Lung (tissue), 12 donors: ENCODE data around the gene ANKRD13D. TPM values are rescaled to one million over a fixed set of nuclear protein-coding genes. Genes with fewer than 3 reads are reported as not detected.
A peak's percentile ranks its signal among the peaks of the same experiment; 100 is the strongest.

ENCODE experiments used
- ATAC-seq: fragments of 200-7000 bp; cut with Tn5 transposase; one replicate; pipeline ENCODE4 v1.9.1; 2020; ENCODE audit warnings: moderate number of reproducible peaks; ENCODE audit not compliant: insufficient read depth, low FRiP score
- DNase-seq, 3 donors: peaks; one replicate each; pipeline ENCODE4 v3.0.0-alpha.2; 2013 to 2017
- H3K27ac ChIP-seq, 2 donors: one replicate each; pipeline ENCODE4 v1.5.1; 2013; ENCODE audit warnings: mild to moderate bottlenecking in 2 of 2, moderate library complexity in 2 of 2, control low read depth in 1 of 2, inconsistent platforms in 1 of 2, low read depth in 1 of 2, low read length in 1 of 2
- H3K27me3 ChIP-seq, 3 donors: one replicate each; pipeline ENCODE4 v1.5.1; 2013; ENCODE audit warnings: low read length in 2 of 3; ENCODE audit not compliant: control insufficient read depth in 3 of 3, insufficient read depth in 3 of 3
- H3K36me3 ChIP-seq, 4 donors: one replicate each; pipeline ENCODE4 v1.5.1; 2013; ENCODE audit warnings: low read length in 4 of 4, mild to moderate bottlenecking in 1 of 4, moderate library complexity in 1 of 4; ENCODE audit not compliant: control insufficient read depth in 4 of 4, insufficient read depth in 4 of 4
- H3K4me1 ChIP-seq, 5 donors: one replicate each; pipeline ENCODE4 v1.5.1; 2013; ENCODE audit warnings: low read length in 5 of 5, mild to moderate bottlenecking in 2 of 5, moderate library complexity in 1 of 5; ENCODE audit not compliant: control insufficient read depth in 5 of 5, insufficient read depth in 5 of 5
- H3K4me3 ChIP-seq: one replicate; pipeline ENCODE4 v1.5.1; 2013; ENCODE audit warnings: mild to moderate bottlenecking, control low read depth, moderate library complexity
- H3K9ac ChIP-seq, 2 donors: one replicate each; pipeline ENCODE4 v1.5.1; 2013; ENCODE audit warnings: low read length in 2 of 2, control low read depth in 1 of 2; ENCODE audit not compliant: insufficient read depth in 1 of 2
- H3K9me3 ChIP-seq, 4 donors: one replicate each; pipeline ENCODE4 v1.5.1; 2013; ENCODE audit warnings: low read length in 3 of 4, mild to moderate bottlenecking in 1 of 4, moderate library complexity in 1 of 4; ENCODE audit not compliant: control insufficient read depth in 4 of 4, insufficient read depth in 3 of 4
- WGBS, 2 donors: extraction: QIAGEN DNeasy Blood & Tissue Kit; methylation state at CpG; one replicate each; pipeline ENCODE4 v1.1.7; 2013; 5-methylcytosine and 5-hydroxymethylcytosine counted together
- polyA plus RNA-seq, 2 donors: library from polyadenylated mRNA; stranded (reverse); fragments of 200-250 nt; gene quantifications; one replicate each; pipeline ENCODE4 v1.2.1, GENCODE V29; 2013
- total RNA-seq, 2 donors: library from RNA; depleted of rRNA in 1 of 2; stranded (reverse); fragments of >200 nt in 1 of 2; gene quantifications; one replicate each; pipeline ENCODE4 v1.2.1, GENCODE V29; 2014 to 2021
- TF ChIP-seq, protein P1 (sequence below): IDR thresholded peaks from 2 replicates; pipeline ENCODE4 v1.5.1; 2012; ENCODE audit warnings: mild to moderate bottlenecking; ENCODE audit errors: control extremely low read depth, extremely low read depth
- donor health status: control.
- donor health status: control.
- donor health status: Bipolar disorder and iron deficiency.
- donor health status: healthy.
- donor health status: DM: yes; HTN: yes; CAD: no.

The ANKRD13D gene
- total and polyA plus RNA-seq, 4 donors, result 35.9 to 86.2 (median 60.5) TPM

DNA sequence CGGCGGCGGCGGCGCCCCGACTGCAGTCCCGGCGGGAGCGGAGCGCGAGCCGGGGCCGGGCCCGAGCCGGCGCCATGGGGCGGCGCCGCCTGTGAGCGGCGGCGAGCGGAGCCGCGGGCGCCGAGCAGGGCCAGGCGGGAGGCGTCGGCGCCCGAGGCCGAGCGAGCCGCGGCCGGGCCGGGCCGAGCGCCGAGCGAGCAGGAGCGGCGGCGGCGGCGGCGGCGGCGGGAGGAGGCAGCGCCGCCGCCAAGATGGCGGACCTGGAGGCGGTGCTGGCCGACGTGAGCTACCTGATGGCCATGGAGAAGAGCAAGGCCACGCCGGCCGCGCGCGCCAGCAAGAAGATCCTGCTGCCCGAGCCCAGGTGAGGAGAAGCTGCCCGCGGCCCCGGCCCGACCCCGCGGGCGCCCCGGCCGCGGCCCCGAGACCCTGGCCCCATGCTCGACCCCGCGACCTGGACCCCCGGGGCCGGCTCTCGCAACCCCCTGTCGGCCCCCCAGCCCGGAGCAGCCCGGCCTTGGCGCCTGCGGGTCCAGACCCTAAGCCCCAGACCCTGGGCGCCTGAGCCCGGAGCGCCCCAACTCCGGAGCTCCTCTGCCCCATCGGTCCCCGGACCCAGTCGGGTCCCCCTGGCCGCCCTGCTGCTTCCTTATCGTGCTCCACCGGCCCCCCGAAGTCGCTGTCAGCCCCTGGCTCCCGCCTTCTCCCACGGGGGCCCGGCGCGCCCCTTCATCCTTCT is 22.5 kb upstream of the ANKRD13D start, which contains the start of gene GRK2:
GRK2 (plus strand) TSS at position 25 of the 739 bp plus-strand sequence; CDS start at position 252, 227 bp downstream.
- H3K9ac ChIP-seq, result peak within 1 kb of the TSS in 1 of 2 donors; percentile 30
- H3K27ac ChIP-seq, result peak within 1 kb of the TSS; percentile 76 to 83
- TF ChIP-seq, protein P1, sequence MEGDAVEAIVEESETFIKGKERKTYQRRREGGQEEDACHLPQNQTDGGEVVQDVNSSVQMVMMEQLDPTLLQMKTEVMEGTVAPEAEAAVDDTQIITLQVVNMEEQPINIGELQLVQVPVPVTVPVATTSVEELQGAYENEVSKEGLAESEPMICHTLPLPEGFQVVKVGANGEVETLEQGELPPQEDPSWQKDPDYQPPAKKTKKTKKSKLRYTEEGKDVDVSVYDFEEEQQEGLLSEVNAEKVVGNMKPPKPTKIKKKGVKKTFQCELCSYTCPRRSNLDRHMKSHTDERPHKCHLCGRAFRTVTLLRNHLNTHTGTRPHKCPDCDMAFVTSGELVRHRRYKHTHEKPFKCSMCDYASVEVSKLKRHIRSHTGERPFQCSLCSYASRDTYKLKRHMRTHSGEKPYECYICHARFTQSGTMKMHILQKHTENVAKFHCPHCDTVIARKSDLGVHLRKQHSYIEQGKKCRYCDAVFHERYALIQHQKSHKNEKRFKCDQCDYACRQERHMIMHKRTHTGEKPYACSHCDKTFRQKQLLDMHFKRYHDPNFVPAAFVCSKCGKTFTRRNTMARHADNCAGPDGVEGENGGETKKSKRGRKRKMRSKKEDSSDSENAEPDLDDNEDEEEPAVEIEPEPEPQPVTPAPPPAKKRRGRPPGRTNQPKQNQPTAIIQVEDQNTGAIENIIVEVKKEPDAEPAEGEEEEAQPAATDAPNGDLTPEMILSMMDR, result no peak
- peak within 1 kb of the TSS; percentile 78 for H3K4me3 ChIP-seq
- WGBS, 2 donors, result 0 to 1% methylated on average over 61 to 103 of the region's 103 CpGs
- peaks cover 9 to 55% (median 36%) of the 10 kb centered on the region in 5 donors for H3K4me1 ChIP-seq
- no peak for ATAC-seq
- DNase-seq, result peak in 2 of 3 donors; percentile 42 to 47
- H3K9me3 ChIP-seq, result no peaks in the 10 kb centered on the region
- H3K36me3 ChIP-seq, result peaks cover 0 to 7% (median 2%) of the 10 kb centered on the region in 4 donors
- H3K27me3 ChIP-seq, result no peaks in the 10 kb centered on the region

DNA sequence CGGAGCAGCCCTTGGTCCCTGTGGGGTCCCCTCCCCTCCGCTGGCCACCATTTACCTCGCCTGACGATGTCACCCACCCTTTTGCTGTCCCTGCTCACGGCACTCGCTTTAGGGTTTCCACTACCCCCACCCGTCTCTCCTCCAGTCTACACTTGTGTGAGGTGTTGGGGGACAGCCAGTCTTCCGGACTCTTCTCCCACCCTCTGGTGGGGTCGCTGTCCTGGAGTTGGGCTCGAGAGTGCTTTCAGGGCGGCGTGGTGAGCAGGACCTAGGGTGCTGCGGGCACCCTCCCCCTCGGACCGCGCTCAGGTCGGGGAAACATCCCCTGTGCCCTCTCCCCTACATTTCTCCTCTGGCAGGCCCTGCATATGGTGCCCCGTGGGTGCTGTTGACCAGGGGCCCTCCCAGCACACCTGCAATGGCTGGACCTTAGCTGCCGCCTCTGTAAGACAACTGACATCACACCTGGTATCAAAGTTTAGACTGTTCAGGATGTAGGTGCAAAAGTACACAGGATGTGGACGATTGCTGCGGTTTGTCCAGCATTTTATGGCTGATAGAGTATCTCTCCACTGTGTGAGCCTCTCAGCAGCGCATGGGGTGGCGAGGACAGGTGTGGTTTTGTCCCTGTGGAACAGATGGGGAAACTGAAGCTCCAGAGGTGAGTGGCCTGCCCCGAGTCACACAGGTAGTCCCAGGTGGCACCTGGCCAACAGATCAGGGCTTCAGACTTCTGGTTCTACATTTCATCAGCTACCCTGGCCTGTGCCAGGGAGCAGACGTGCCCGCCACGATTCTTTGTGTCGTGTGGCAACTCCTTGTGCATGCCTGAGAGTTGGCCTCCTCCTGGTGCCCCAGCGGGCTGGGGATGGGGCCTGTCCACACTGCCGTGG is 21.7 kb upstream of the ANKRD13D start:
- WGBS, 2 donors, result 6 to 8% methylated on average over 30 of the region's 30 CpGs
- H3K4me1 ChIP-seq, result peaks cover 9 to 62% (median 41%) of the 10 kb centered on the region in 5 donors
- H3K4me3 ChIP-seq, result peak overlapping the region; percentile 78
- H3K27ac ChIP-seq, result peak overlapping the region; percentile 76 to 83
- H3K9me3 ChIP-seq, result no peaks in the 10 kb centered on the region
- H3K36me3 ChIP-seq, result peaks cover 0 to 12% (median 4%) of the 10 kb centered on the region in 4 donors
- DNase-seq, result no peak
- TF ChIP-seq, protein P1, result no peak
- ATAC-seq, result no peak
- peak overlapping the region in 1 of 2 donors; percentile 30 for H3K9ac ChIP-seq
- H3K27me3 ChIP-seq, result no peaks in the 10 kb centered on the region

DNA sequence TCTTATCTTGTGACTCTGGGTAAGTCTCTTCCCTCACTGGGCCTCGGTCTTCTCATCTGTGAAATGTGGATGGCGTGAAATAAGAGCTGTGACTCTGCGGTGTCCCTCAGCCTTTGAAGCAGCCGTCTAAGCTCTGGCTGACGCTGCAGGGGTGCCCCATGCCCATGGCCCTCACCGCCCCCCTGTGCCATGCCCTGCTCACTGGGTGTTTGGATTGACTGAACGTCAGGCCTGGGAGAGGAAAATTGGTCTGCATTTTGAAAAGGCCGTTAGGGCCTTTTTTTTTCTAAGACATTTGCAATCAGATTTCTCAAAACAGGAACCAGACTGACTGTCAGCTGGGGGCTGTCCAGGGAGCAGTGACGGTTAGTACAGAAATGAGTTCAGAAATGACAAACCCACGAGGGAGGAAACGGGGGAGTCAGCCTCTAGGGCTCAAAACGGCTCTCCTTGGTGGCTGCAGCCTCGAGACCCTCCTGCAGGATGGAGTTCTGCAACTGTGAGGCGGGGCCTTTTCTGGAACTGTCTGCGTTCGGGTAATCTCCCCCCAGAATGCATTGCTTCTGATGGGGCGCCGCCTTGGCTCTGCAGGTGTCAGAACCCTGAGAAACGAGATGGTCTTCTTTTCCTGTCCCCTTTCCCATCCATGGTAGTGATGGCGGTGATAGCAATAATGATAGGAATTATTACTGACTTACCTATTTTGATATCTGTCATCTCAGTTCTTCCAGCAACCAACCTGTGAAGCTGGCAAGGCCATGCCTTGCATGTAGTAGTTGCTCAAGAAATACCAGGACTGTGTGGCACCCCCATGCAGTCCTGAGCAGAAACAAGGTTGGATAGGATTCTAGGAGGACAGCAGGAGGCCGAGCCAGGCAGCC is 20.8 kb upstream of the ANKRD13D start:
- Histone ChIP-seq H3K9me3 (no peaks in the 10 kb centered on the region), H3K27me3 (no peaks in the 10 kb centered on the region), H3K4me1 (peaks cover 14 to 66% (median 41%) of the 10 kb centered on the region in 5 donors), H3K36me3 (peaks cover 0 to 12% (median 4%) of the 10 kb centered on the region in 4 donors), H3K27ac (peak overlapping the region in 1 of 2 donors; percentile 83), H3K4me3 (peak overlapping the region; percentile 10), H3K9ac (peak overlapping the region in 1 of 2 donors; percentile 30)
- WGBS, 2 donors, result 22 to 48% methylated on average over 21 of the region's 21 CpGs
- ATAC-seq (no peak), DNase-seq (no peak)
- TF ChIP-seq, protein P1, result no peak
